Esophagus squamous epithelium (tissue), 5 donors: ENCODE results near the gene CHAF1A. TPM values are rescaled to one million over a fixed set of nuclear protein-coding genes. Genes with fewer than 3 reads are reported as not detected.

Experiments used
- DNase-seq: peaks from one replicate; lab custom pipeline; 2025; lab: John Stamatoyannopoulos, UW
- H3K27ac ChIP-seq, 4 donors: fragments of 200-600 bp; sonication (generic); one replicate each; pipeline ENCODE4 v1.5.1; 2016 to 2019; ENCODE audit warnings: mild to moderate bottlenecking in 1 of 4
- H3K27me3 ChIP-seq, 4 donors: fragments of 200-600 bp; sonication (generic); 1 replicate in 3 of 4; 2 replicates in 1 of 4; pipeline versions ENCODE4 v1.5.1 to v1.6.0; 2017 to 2021; ENCODE audit warnings: antibody characterized with exemption in 1 of 4
- H3K36me3 ChIP-seq, 3 donors: fragments of 200-600 bp; sonication (generic); one replicate each; pipeline ENCODE4 v1.5.1; 2016 to 2019
- H3K4me1 ChIP-seq, 3 donors: fragments of 200-600 bp; sonication (generic); one replicate each; pipeline ENCODE4 v1.5.1; 2017 to 2019
- H3K4me3 ChIP-seq, 4 donors: fragments of 200-600 bp; sonication (generic); 1 replicate in 3 of 4; 2 replicates in 1 of 4; pipeline ENCODE4 v1.5.1; 2016 to 2019; ENCODE audit warnings: mild to moderate bottlenecking in 2 of 4, moderate library complexity in 1 of 4
- H3K9me3 ChIP-seq, 3 donors: fragments of 200-600 bp; sonication (generic); one replicate each; pipeline ENCODE4 v1.5.1; 2016 to 2019
- CTCF ChIP-seq, 6 experiments: fragments of 450-650 bp in 4 of 6; fragments of 200-600 bp in 2 of 6; sonication (generic) in 2 of 6; IDR thresholded peaks; one replicate each; pipeline ENCODE4 v1.5.1; 2016 to 2019; ENCODE audit warnings: antibody characterized with exemption in 6 of 6, mild to moderate bottlenecking in 4 of 6, moderate library complexity in 4 of 6
- POLR2A ChIP-seq, 4 donors: fragments of 450-650 bp; IDR thresholded peaks; one replicate each; pipeline ENCODE4 v1.6.1; 2017; ENCODE audit warnings: antibody characterized with exemption in 4 of 4, mild to moderate bottlenecking in 4 of 4, moderate library complexity in 3 of 4
- WGBS, 2 donors: methylation state at CpG; one replicate each; pipeline ENCODE4 v1.1.5; 2018; 5-methylcytosine and 5-hydroxymethylcytosine counted together
- intact Hi-C: fragments of 100-400 bp; cut with DNase I; formaldehyde crosslinking; loops from one replicate; pipeline ENCODE4 v1.15.0; 2022
- total RNA-seq, 4 donors: library from RNA; depleted of rRNA; stranded (reverse); fragments of >200 nt; gene quantifications; one replicate each; pipeline ENCODE4 v1.1.0, GENCODE V29; 2016
- donor health status: DM: yes; HTN: yes; CAD: no.

The CHAF1A gene
- total RNA-seq, 4 donors from 2014 or later = 7.6 to 20.9 (median 11.9) TPM

DNA sequence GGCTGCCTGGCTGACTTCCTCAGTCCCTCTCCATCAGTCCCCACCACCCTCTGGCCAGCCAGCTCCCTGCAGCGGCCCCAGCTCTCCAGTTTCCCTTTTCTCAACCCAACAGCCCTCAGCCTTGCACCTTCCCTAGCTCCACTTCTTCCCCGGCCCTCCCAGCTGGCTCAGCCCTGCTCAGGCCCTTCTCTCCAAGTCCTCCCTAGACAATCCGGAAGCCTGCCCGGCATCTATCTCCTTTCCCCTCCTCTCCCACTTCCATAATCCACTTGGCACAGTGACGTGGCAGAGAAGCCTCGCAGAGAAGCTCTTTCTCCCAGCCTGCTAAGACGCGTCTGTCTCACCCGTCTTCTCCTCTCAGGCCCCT, 54.0 kb downstream of the CHAF1A start:
- no peaks in the 10 kb centered on the region for H3K9me3 ChIP-seq
- TF ChIP-seq POLR2A (IDR thresholded peaks at IDR 0.05) (no peak), CTCF (IDR thresholded peaks at IDR 0.05) (no peak)
- peak overlapping the region; percentile 91 to 97 (median 94) for H3K27ac ChIP-seq
- WGBS, 2 donors = 4% methylated on average over 9 of the region's 9 CpGs
- DNase-seq = no peak
- peaks cover 28 to 43% (median 31%) of the 10 kb centered on the region in 3 donors for H3K4me1 ChIP-seq
- H3K36me3 ChIP-seq = peaks cover 16 to 34% (median 25%) of the 10 kb centered on the region in 3 donors
- intact Hi-C loops = no loop called here
- H3K27me3 ChIP-seq = no peaks in the 10 kb centered on the region
- peak overlapping the region; percentile 74 to 81 (median 79) for H3K4me3 ChIP-seq

DNA sequence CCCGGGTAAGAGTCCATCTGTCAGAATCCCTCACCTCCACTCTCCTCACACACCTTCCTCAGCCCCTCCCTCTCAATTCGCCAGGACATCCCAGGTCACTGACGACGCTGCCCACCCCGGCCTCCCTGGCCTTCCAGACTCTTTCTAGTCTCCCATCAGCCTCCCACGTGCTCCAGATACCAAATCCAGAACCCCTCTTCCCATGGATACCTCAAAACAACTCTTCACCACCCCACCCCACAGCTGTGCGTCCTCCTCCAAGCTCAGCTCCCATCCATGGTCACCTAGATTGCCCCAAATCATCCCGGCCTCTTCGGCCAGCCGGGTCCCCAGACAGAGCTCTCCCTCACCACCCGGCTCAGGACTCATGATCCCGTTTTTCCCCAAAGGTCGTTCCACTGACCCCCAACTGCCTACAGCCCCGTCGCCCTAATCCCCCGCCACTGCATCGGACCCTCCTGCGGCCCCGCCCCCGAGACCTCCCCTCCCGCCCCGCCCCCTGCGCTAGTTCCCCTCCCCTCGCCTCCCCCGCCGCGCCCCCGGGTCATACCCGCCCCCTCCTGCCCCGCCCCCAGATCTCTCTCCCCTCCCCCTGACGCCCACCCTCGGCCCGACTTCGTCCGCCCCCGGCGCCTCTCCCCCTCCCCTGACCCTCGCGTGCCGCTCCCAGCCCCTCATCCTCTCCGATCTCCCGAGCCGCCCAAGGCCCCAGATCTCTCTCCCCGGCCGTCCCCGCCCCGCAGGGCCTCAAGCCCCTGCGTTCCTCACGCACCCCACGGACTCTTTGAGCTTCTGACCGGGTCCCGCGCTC, 54.6 kb downstream of the CHAF1A start:
- no peaks in the 10 kb centered on the region for H3K9me3 ChIP-seq
- WGBS, 2 donors = 2% methylated on average over 22 to 23 of the region's 53 CpGs
- peaks cover 15 to 28% (median 19%) of the 10 kb centered on the region in 3 donors for H3K36me3 ChIP-seq
- TF ChIP-seq CTCF (IDR thresholded peaks at IDR 0.05) (no peak), POLR2A (IDR thresholded peaks at IDR 0.05) (no peak)
- intact Hi-C loops = no loop called here
- H3K4me3 ChIP-seq = peak overlapping the region; percentile 74 to 81 (median 79)
- no peak for DNase-seq
- peak overlapping the region; percentile 91 to 97 (median 94) for H3K27ac ChIP-seq
- H3K27me3 ChIP-seq = no peaks in the 10 kb centered on the region
- peaks cover 28 to 43% (median 31%) of the 10 kb centered on the region in 3 donors for H3K4me1 ChIP-seq

DNA sequence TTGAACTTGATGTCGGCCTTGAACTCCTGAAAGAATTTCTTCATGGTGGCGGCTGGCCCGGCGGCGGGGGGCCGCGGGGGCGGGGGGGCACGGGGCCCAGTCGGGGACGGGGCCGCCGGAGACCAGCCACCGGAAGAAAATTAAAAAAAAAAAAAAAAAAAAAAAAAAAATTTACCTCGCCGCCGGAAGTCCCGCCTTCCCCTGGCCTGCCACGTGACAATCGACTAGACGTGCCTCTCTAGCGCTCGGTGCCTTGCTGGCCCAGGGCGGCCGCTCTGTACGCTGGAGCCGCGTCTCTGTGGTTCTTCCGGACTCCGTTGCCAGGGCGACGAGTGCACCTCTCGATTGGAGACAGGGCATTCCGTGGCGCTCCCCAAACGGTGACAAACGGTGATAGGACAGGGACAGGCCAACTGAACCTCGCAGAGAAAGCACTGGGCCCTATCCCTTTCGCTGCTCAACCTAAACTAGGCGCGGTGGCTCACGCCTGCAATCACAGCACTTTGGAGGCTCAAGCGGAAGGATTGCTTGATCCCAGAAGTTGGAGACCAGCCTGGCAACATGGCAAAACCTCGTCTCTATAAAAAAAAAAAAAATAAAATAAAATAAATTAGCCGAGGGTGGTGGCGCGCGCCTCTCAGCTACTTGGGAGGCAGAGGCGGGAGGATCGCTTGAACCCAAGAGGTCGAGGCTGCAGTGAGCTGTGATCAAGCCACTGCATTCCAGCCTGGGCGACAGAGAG, 55.4 kb downstream of the CHAF1A start, which contains the start of gene UBXN6:
TSS of gene UBXN6 (minus strand) at position 141 of the 742 bp plus-strand sequence. CDS start at position 44, 97 bp downstream.
- Histone ChIP-seq H3K4me1 (peaks cover 28 to 43% (median 31%) of the 10 kb centered on the region in 3 donors), H3K27ac (peak within 1 kb of the TSS; percentile 91 to 97 (median 94)), H3K9me3 (no peaks in the 10 kb centered on the region), H3K27me3 (no peaks in the 10 kb centered on the region), H3K4me3 (peak within 1 kb of the TSS; percentile 74 to 81 (median 79)), H3K36me3 (peaks cover 8 to 21% (median 11%) of the 10 kb centered on the region in 3 donors)
- DNase-seq = peak; percentile 90
- WGBS, 2 donors = 15% methylated on average over 34 to 36 of the region's 52 CpGs
- TF ChIP-seq POLR2A (IDR thresholded peaks at IDR 0.05) (no peak), CTCF (IDR thresholded peaks at IDR 0.05) (peak in 4 of 6 experiments; percentile 15 to 34 (median 29))
- intact Hi-C loops = no loop called here

GRCh38 chr19:4464815-4465581, 62.6 kb downstream of the CHAF1A start:
- Histone ChIP-seq H3K27ac (no peak overlapping the region), H3K4me1 (no peaks in the 10 kb centered on the region), H3K36me3 (no peaks in the 10 kb centered on the region), H3K9me3 (no peaks in the 10 kb centered on the region), H3K27me3 (no peaks in the 10 kb centered on the region), H3K4me3 (no peak overlapping the region)
- 71 to 84% methylated on average over 7 to 8 of the region's 8 CpGs for WGBS, 2 donors
- no peak for DNase-seq
- TF ChIP-seq POLR2A (IDR thresholded peaks at IDR 0.05) (no peak), CTCF (IDR thresholded peaks at IDR 0.05) (no peak)
- intact Hi-C loops = no loop called here
